Measurements from ENCODE around the gene MRPS6. TPM values are rescaled to one million over a fixed set of nuclear protein-coding genes. Genes with fewer than 3 reads are reported as not detected.

Gene MRPS6
- total and polyA plus RNA-seq, 2 of the 4 experiments (the other 2 are of a cell fraction): 7.5 to 35.1 TPM

- no peaks in the 10 kb centered on the region for H3K4me1 ChIP-seq (ENCODE audit: control insufficient read depth, insufficient read depth, low read length)
- no peak overlapping the region for H3K9ac ChIP-seq (ENCODE audit: low read depth, low read length)
- no peaks in the 10 kb centered on the region for H3K9me1 ChIP-seq (ENCODE audit: insufficient read depth, low read length)
- H2BK20ac ChIP-seq (ENCODE audit: low read depth, low read length): no peak overlapping the region
- intact Hi-C loops (cut with micrococcal nuclease): no loop called here
- H2BK15ac ChIP-seq (ENCODE audit: low read depth, low read length): no peak overlapping the region
- BruUV-seq (replicated peaks): no TSS peak
- CTCF ChIA-PET: no interaction called here
- H3K4me2 ChIP-seq (ENCODE audit: low read depth, low read length): no peak overlapping the region
- no peak overlapping the region for H2AFZ ChIP-seq (replicated peaks; ENCODE audit: low read length, poor library complexity)
- H2BK5ac ChIP-seq (ENCODE audit: low read depth, low read length, poor library complexity, severe bottlenecking): no peak overlapping the region
- H3K23ac ChIP-seq (ENCODE audit: low read depth, low read length): no peak overlapping the region
- no peaks in the 10 kb centered on the region for H4K20me1 ChIP-seq (ENCODE audit: insufficient read depth, low read length)
- H3K4me3 ChIP-seq (ENCODE audit: insufficient read depth, low read depth, low read length): no peak overlapping the region
- H3K18ac ChIP-seq (ENCODE audit: low read depth, low read length): no peak overlapping the region
- H4K91ac ChIP-seq (ENCODE audit: insufficient read depth, low read depth, low read length): no peak overlapping the region
- DNase-seq (no peak), ATAC-seq (ENCODE audit: low read depth) (no peak)
- no peaks in the 10 kb centered on the region for H3K36me3 ChIP-seq (ENCODE audit: control insufficient read depth, insufficient read depth, low read length)
- no peak overlapping the region for H4K5ac ChIP-seq (ENCODE audit: low read depth, low read length)
- H3K4ac ChIP-seq (ENCODE audit: low read depth, low read length): no peak overlapping the region
- no peak overlapping the region for H2BK120ac ChIP-seq (ENCODE audit: low read depth, low read length)
- H2AK9ac ChIP-seq (replicated peaks; ENCODE audit: low read depth, low read length, poor library complexity): no peak overlapping the region
- H3K79me1 ChIP-seq (ENCODE audit: low read depth in 1 of 2, low read length in 2 of 2): no peaks in the 10 kb centered on the region
- in situ Hi-C loops (cut with MboI; ENCODE audit: low sequenced_read_pairs): no loop called here
- peaks cover 8% of the 10 kb centered on the region for H3K9me3 ChIP-seq (ENCODE audit: control insufficient read depth, insufficient read depth, low read length)
- H3K27me3 ChIP-seq (ENCODE audit: control insufficient read depth, insufficient read depth, low read length): peaks cover 4% of the 10 kb centered on the region; the same call in 1 of the 2 replicates
- H2AK5ac ChIP-seq (ENCODE audit: low read depth, low read length): no peak overlapping the region
- POLR2A ChIA-PET (ENCODE audit: unreplicated experiment): no interaction called here
- dilution Hi-C loops (cut with HindIII; ENCODE audit: low sequenced_read_pairs, unreplicated experiment): no loop called here
- no peak overlapping the region for H3K56ac ChIP-seq (ENCODE audit: extremely low read depth, insufficient read depth, low read length)
- TF ChIP-seq CHD1 (IDR thresholded peaks at IDR 0.05; ENCODE audit: low read depth, low read length): no peak
- no peak overlapping the region for H4K8ac ChIP-seq (ENCODE audit: low read depth in 2 of 2, low read length in 2 of 2)
- no peak overlapping the region for H3K27ac ChIP-seq (ENCODE audit: insufficient read depth, low read length)
- H3K14ac ChIP-seq (replicated peaks; ENCODE audit: low read depth, low read length): no peak overlapping the region
Observed at GRCh38 chr21:34174470-34174869, 101.1 kb downstream of the MRPS6 start.
